Hypothalamus (tissue), 51 donors: ENCODE measurements around the gene PASD1.
"Not testable (repeated sequence)": the region's sequence is repeated elsewhere in the genome, so short reads cannot be mapped to it uniquely, and the experiment has no call there.

Source experiments
- DNase-seq, 51 donors: peaks; one replicate each; lab custom pipeline; 2025; lab: John Stamatoyannopoulos, UW

The PASD1 gene

DNA sequence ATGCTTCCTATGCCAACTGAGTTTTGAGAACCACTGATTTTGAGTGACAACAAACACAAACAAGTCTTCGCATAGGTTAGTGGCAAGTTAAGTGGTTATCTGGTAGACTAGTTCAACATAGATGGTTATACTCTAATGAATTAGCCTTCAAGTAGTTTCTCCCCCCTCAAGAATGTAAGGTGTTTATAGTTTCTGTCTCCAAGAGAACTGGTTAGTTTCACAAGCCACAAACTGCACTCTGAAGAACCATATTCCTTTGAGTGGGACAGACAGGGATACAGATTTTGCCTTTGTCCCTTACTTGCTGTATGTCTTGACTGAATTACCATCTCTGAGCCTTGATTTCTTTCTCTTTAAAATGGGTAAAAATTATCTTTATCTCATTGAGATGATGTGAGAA, 41.5 kb downstream of the PASD1 start:
- DNase-seq = no peak

DNA sequence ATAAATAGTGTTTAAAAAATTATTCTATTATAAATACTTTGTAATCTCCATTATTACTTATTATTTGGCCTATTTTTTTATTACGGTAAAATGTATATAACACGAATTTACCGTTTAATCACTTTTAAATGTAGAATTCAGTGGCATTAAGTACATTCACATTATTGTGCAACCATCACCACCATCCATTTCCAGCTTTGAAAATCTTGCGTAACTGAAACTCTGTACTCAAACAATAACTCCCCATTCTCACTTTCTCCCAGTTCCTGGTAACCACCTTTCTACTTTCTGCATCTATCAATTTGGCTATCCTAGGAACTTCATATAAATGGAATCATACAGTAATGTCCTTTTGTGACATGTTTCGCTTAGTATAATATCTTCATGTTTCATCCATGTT, 45.7 kb downstream of the PASD1 start:
- DNase-seq = no peak

DNA sequence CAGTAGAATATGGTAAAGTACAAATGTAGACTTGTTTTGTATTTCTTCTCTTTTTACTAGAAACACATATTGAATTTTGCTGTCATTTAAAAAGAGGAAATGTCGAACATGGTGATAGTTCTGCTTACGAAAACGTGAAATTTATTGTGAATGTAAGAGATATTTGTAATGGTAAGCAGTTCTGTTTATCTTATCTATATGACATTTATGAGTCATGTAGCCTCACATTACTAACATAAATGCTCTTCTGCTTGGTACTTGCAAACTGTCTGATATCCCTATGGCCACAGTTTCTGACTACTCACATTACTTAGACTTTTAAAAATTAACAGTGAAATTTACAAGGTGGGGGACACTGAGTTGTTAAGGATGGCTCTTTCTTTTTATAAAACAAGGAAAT, 57.9 kb downstream of the PASD1 start:
- DNase-seq = no peak

DNA sequence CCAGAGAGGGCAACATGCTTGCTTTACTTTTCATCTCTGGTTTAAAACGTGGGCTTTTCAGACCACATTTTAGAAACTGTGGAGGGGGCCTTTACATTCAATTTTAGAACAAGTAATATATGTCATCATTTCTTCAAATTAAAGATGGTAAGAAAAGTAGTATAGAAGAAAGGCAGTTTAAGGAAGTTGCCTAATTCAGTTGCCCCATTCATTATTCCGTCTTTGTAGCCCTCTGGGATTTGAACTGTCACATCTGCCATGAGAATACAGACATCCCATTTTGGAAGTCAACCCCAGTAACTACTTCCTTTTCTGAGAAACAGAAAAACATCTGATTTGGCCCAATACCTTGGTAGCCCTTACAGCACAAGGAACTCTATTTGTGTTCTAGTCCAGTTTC, 61.2 kb downstream of the PASD1 start:
- DNase-seq = no peak

DNA sequence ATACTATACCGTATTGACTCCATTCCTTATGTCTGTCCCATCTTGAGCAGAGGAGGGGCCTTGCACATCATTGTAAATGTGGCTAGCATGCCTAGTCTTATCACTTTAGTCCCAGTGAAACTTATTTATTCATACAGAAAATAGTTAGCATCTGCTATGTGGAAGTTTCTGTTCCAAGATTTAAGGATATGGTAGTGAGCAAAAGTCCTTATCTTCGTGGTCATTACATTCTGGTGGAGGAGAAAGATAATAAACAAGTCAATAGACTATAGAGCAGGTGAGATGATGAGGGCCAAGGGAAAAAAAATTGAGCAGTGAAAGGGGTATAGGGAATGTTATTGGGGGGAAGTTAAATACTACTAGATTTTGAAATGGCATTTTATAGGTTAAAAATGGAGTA, 68.3 kb downstream of the PASD1 start:
- DNase-seq = no peak

DNA sequence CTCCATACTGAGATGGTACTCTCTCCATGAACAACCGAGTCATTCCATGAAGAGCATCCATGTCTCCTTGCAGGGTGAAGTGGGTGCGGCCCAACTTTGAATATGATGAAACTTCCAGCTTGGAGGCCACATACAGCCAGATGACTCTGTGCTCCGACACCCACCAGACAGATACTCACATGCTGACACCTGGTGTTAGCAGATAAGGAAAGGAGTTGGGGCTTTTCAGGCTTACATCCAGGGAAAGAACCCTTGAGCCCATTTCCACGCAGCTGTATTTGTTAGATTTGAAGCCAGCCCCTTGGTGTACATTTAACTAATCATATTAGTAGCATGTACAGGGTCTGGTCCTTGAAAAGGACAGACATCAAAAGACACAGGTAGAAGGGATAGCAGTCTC, 69.7 kb downstream of the PASD1 start:
- no peak for DNase-seq

DNA sequence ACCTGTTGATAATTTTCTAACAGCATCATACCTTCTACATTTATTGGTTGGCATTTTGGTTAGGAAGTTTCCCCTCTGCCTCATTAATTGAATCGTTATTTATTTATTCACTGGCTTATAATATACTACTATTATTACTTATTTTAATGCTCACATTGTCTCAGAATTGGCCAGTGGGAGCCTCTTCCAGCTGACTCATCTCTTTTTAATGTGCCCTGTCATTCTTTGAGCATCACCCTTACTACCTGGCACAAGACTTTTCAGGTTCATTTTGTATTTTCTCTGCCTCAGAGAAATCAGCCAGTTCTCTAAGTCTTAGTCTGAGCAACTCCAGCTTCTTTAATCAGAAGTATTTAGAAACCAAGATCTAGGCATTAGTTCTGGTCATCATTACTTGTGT, 71.5 kb downstream of the PASD1 start:
- no peak for DNase-seq

DNA sequence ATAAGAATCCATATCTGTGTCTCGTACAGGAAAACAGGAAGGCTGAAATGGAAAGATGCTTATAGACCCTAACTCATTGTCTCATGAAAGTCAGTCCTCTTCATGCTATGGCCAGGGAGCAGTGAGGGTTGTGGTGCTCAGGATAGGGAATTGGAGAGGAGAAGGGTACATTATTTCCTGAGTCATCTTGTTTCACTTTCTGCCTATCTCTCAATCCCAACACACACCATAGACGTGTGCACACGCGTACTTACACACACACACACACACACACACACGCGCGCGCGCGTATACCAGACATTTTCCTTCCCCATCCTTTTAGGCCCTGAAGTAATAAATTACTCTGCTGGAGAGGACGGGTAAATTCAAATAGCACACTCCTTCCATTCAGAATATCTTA, 78.1 kb downstream of the PASD1 start:
- DNase-seq = no peak

DNA sequence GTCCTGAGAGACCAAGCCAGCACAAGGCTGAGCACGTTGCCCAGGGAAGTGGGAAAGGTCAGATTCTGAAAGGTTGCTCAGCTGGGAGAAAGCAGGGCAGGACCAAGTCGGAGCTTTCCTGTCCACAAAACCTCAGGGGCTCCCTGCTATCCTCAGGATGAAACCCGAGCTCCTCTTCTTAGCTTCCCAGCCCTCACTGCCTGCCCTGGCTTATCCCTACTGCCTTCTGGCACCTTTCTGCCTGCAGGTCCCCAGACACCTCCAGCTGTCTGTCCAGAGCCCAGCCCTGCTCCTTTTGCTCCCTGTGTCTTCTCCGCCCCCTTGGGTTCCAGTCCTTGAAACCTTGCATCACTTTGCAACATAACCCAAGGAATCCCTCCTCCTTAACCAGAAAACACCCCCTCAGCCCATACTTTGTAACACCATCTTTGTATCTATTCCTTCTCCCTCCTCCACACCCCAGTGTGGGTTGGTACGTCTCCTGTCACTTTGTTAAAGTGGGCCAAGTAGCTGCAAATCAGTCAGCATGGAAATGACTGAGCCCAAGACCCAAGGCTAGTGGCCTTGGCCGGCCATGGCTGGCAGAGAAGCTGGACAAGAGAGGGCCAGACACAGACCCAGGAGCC, 111.8 kb downstream of the PASD1 start:
- no peak for DNase-seq

DNA sequence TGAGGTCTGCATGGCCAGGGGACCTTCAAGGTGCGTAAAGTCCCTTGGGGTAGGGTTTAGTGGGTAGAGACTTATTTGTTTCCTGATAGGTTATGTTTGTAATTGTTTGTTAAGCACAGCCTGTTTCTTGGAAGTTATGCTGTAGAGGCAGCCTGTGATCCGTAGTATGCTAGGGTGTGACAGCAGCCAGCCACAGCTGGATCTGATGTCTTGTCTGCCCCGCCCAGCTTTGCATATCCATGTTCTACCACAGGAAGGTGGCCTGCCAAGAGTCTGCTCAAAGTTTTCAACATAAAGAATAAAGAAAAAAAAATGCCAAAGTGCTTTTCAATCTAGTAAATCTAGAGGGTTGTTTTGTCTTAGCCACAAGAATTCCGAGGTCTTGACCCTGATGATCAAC, 112.7 kb downstream of the PASD1 start:
- DNase-seq = no peak

DNA sequence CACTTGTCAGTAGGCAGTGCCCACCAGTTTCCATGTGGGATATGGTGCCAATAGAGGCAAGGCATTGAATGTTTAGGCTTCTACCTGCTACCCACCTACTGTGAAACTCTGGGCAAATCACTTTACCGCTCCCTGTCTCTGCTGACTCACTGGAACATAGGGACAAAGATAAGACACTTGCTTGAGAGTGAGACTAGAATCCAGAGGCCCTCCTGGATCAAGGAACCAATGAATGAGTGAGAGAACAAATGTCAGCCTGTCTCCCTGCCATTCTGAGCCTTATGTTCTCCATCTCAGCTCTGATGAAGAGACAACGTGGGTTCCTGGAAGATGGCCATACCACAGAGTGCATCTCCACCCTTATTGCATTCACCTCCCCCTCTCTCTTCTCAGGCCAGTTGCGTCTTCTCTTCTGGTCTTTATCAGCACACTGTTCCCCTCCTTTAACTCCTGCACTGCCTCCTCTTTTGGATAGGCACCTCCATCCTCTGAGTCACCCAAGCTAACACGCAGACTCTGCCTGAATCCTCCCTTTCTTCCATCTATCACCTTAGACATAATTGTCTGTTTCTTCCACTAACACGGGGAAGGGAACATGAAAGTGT, 116.4 kb downstream of the PASD1 start:
- DNase-seq = no peak

DNA sequence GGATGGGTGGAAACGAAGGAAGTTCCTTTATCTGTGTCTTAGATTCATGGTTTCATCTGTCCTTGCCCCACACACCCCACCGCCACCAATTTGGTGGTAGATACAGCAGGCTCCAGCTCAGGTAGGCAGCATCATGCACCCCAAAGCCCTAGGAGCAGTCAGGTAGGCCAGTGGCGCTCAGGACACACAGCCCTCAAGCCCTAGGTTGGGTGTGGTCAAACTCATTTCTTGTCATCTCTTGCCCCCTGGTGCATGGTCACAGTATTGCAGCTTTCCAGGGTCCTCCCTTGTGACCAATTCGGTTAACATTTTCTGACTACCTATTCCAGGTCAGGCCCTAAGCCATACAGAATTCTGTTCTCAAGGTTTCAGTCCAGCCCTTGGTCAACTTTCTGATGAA, 117.3 kb downstream of the PASD1 start:
- peak in 24 of 51 donors; percentile 0 to 39 (median 9) for DNase-seq

DNA sequence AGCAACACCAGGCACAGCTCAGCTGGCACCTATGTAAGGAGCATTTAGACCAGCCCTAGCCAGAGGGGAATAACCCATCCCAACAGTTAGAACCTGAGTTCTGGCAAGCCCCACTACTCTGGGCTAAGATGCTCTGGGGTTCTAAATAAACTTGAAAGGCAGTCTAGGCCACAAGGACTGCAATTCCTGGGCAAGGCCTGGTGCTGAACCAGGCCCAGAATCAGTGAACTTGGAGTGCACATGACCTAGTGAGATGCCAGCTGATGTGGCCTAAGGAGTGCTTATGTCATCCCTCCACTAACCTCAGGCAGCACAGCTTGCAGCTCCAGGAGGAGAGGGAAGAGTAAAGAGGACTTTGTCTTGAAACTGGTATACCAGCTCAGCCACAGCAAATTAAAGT, 124.2 kb downstream of the PASD1 start:
- no peak for DNase-seq

DNA sequence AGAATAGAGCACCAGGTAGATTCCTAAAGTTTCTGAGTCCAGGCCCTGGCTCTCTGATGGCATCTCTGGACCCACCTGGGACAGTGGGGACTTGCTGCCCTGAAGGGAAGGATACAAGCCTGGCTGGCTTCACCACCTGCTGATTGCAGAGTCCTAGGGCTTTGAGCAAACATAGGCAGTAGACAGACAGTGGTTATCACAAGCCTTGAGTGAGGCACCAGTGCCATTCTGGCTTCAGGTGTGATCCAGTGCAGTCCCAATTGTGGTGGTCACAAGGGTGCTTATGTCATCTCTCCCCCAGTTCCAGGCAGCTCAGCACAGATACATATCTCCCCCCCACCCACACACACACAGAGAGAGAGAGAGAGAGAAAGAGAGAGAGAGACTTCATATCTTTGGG, 125.2 kb downstream of the PASD1 start:
- DNase-seq = no peak

DNA sequence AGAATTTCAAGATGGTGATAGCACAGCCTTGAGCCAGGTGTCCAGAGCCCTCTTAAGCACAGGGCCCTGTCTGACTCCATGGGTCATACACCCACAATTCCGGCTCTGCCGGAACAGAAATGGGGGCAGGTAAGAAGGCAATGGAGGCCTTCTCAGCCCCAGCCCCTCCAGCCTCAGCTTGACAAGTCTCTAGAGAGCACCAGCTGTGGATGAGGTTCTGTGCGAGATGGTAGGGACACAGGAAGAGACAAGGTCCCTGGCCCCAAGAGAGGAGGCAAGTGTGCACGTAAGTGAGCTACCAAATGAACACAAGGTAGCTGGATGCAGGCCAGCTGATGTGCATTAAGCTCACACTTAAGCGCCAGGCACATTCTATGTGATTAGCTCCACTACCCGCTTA, 129.3 kb downstream of the PASD1 start:
- no peak for DNase-seq

DNA sequence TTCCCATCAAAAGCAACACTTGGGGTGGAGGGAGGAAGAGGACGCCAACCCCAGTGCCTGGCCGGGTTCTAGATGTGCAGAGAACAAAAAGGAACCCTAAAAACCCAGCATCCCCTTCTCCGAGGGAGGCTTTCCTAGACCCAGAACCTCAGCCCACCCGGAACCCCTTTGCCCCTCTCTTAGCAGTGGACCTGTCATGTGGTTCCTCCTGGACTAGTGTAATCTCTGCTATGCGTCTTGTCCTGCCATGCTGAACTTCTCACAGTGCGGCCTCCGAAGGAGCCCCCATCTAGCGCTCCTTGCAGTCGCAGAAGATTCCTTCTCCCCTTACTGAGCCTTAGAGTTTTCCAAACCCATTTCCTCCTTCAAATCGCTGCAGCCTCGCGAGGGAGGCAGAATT, 130.6 kb downstream of the PASD1 start:
- no peak for DNase-seq

DNA sequence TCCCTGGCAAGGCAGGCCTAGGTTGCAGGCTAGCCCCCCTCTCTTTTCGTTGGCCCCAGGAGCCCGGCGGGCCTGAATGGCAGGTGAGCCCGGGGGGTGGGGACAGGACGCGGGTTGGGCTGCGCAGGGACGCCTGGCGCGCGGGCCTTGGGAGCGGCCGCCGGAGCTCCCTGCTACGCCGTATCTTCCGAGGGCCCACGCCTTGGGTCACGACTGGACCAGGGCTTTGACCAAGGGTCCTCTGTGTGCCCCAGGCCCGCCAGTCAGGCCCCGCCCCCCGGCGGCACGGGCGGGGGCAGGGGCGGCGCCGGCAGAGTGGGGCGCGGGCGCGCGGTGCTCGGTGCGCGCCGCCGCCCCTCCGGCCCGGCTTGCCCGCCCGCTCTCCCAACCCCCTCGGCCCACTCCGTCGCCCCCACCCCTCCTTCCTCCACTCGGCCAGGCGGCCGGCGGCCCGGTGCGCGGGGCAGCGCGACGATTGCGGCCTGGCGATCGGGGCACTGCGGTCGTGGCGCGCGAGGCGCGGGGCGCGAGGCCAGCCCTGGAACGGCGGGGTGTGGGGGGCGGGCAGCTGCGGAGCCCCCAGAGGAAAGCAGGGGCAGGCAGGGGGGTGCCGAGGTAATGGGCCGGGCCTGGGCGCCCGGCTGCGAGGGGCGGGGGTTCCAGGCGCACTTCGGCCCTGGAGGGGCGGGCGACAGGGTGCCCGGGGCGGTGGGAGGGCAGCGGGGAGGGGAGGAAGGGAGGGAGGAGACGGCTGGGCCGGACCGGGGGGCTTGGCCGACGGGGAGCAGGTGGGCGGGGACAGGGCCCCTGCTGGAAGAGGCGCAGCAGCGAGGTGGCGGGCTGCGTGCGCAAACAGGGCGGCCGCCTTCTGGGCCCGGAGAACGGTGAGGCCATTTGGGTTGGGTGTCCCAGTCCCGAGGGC, 131.4 kb downstream of the PASD1 start, which contains the start of gene PRRG3:
TSS of gene PRRG3 (plus strand) at position 798 of the 922 bp plus-strand sequence. CDS start 3,357 bp downstream, outside the sequence.
- peak in 2 of 51 donors; percentile 3 for DNase-seq

DNA sequence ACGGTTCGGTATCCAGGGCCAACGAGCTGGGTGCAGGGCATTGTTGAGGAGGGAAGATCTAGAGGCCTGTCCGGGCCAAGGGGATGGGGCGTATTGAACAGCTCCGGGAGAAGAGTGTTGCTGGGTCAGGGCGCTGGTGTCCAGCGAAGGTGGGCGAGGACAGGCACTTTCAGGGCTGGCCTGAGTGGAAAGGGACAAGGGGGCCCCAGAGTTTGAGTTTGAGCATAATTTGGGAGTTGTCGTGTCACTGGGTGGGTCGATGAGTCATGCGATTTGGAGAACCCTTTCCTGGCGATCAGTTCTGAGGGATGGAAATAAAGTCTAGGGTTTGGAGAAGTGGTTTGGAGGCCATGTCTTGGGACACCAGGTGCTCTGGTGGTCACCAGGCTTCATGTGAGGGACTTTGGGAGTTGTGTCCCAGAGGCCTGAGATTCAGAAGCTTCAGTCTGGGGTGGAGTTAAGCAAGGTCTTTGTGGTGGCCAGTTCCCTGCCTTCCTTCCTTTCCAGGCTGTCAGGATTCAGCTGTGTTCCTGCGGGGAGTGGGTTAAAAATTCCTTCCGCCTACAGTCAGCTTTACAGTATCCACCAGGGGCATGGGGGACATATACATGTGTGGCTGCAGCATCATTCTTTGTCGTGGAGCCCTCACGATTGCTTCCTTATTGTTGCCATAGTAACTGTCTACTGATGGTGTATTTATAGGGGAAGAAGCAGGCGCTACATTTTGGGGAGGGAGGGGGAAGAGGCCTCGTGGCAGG, 132.3 kb downstream of the PASD1 start:
- peak in 1 of 51 donors; percentile 15 for DNase-seq

DNA sequence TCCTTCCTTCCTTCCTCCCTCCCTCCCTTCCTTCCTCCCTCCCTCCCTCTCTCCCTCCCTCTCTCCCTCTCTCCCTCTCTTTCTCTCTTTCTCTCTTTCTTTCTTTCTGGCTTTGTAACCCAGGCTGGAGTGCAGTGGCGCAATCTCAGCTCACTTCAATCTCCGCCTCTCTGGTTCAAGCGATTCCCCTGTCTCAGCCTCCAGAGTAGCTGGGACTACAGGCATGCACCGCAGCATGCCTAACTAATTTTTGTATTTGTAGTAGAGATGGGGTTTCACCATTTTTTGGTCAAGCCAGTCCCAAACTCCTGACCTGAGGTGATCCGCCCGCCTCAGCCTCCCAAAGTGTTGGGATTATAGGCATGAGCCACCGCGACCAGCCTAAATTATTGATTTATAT, 133.6 kb downstream of the PASD1 start:
- DNase-seq = not testable (repeated sequence)

DNA sequence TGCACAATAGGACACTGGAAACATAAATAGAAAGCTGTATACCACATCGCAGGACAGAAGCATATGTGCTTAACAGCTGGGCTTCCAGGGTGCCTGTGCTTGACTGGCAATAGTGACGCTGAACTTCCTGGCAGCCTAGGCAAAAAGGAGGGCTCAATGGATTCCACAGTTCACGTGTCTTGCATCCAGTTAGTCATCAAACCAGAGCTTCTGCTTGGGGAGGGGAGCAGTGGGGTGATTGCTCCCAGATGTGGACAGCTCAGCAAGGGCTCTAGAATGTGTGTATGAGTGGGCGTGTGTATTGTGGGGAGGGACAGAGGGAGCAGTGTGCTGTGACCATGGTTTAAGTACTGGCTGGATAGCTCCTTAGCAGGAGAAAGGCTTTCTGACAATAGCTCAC, 134.0 kb downstream of the PASD1 start:
- no peak for DNase-seq

DNA sequence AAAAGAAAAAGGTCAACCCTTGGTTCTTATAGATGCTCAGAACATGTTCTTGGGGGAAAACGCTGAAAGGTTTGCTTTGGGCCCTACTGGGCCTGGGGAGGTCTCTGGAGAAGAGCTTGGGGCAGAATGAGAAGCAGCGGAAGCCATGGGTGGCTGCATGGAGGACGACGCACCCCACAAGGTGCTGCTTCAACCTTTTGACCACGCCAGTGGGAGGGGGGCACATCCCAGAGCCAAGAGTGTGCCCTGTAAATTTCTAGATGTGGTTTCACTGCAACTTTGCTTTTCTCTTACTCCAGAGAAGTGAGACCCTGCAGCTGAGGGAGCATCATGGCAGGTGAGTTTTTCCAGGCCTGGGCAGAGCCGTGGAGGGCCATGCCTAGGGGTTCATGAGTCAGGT, 135.0 kb downstream of the PASD1 start:
- no peak for DNase-seq
